ENCODE data around the gene MYH15.

DNA sequence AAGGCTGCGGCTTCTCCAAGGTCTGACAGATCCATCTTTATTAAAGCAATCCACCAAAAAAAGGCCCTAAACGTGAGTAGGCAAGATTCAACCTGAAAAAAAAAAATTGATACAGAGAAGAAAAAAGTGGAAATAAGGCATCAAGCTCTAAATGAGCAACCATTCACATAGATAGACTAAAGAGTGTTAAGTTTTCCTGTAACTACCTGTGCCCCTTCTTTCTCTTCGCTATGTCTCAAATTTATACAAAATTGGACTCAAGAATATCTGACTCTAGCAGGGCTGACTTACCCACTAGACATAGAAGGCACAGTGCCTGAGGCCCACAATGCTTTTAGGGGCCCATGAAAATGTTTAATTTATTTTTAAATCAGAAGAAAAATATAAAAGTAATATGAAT, at the start of gene MYH15:
- TF ChIP-seq, protein P1, sequence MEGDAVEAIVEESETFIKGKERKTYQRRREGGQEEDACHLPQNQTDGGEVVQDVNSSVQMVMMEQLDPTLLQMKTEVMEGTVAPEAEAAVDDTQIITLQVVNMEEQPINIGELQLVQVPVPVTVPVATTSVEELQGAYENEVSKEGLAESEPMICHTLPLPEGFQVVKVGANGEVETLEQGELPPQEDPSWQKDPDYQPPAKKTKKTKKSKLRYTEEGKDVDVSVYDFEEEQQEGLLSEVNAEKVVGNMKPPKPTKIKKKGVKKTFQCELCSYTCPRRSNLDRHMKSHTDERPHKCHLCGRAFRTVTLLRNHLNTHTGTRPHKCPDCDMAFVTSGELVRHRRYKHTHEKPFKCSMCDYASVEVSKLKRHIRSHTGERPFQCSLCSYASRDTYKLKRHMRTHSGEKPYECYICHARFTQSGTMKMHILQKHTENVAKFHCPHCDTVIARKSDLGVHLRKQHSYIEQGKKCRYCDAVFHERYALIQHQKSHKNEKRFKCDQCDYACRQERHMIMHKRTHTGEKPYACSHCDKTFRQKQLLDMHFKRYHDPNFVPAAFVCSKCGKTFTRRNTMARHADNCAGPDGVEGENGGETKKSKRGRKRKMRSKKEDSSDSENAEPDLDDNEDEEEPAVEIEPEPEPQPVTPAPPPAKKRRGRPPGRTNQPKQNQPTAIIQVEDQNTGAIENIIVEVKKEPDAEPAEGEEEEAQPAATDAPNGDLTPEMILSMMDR (IDR thresholded peaks at IDR 0.05), result no peak
- TF ChIP-seq POLR2A (IDR thresholded peaks at IDR 0.05), result no peak

Data from adrenal gland (tissue), 5 donors.